ENCODE results near the gene ERC2. TPM values are rescaled to one million over a fixed set of nuclear protein-coding genes. Genes with fewer than 3 reads are reported as not detected.

Gene ERC2
- total and polyA plus RNA-seq, 2 of the 8 experiments (the other 6 are each of a cell fraction or from before 2014, with no cell fraction given), result 16.4 to 22.8 TPM

- TF ChIP-seq MAFK (IDR thresholded peaks at IDR 0.05; ENCODE audit: low read depth, low read length), result no peak; the same call in 1 of the 2 replicates
- TF ChIP-seq, protein P1, sequence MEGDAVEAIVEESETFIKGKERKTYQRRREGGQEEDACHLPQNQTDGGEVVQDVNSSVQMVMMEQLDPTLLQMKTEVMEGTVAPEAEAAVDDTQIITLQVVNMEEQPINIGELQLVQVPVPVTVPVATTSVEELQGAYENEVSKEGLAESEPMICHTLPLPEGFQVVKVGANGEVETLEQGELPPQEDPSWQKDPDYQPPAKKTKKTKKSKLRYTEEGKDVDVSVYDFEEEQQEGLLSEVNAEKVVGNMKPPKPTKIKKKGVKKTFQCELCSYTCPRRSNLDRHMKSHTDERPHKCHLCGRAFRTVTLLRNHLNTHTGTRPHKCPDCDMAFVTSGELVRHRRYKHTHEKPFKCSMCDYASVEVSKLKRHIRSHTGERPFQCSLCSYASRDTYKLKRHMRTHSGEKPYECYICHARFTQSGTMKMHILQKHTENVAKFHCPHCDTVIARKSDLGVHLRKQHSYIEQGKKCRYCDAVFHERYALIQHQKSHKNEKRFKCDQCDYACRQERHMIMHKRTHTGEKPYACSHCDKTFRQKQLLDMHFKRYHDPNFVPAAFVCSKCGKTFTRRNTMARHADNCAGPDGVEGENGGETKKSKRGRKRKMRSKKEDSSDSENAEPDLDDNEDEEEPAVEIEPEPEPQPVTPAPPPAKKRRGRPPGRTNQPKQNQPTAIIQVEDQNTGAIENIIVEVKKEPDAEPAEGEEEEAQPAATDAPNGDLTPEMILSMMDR (IDR thresholded peaks at IDR 0.05; ENCODE audit: control extremely low read depth in 1 of 3, insufficient read depth in 1 of 3, low read depth in 1 of 3, low read length in 3 of 3), result peak; percentile 65 to 81 (median 78)
Measured at GRCh38 chr3:56303487-56303886, 164.8 kb downstream of the ERC2 start (continued).

Data from H1 (cell line).